HCT116 (cell line): Measurements from ENCODE around the gene SNPH. TPM values are rescaled to one million over a fixed set of nuclear protein-coding genes. Genes with fewer than 3 reads are reported as not detected.

Source experiments
- ATAC-seq: fragments of 200-7000 bp; cut with Tn5 transposase; 2 replicates; pipeline ENCODE4 v1.9.1; 2020; ENCODE audit warnings: mild to moderate bottlenecking, moderate library complexity
- BruUV-seq: library from RNA; stranded (reverse); fragments of 400-500 nt; replicated peaks from 2 replicates; lab custom pipeline; 2021; lab: Mats Ljungman, UMichigan
- CTCF ChIA-PET: fragments of 300-600 bp; sonication (Branson Sonifier 250); formaldehyde crosslinking; loops from one replicate; lab custom pipeline; 2021; ENCODE audit warnings: antibody characterized with exemption; lab: Charles Lee
- POLR2A ChIA-PET: fragments of 300-600, 350-600 bp; sonication (Branson Sonifier 250); formaldehyde crosslinking; loops from one replicate; lab custom pipeline; 2021; ENCODE audit warnings: antibody characterized with exemption; lab: Charles Lee
- RAD21 ChIA-PET, 2 experiments: fragments of 300-600 bp; sonication (Branson Sonifier 250); formaldehyde crosslinking; loops; one replicate each; lab custom pipeline; 2023; ENCODE audit warnings: low total read pairs in 2 of 2; ENCODE audit not compliant: uncharacterized antibody in 2 of 2, unreplicated experiment in 2 of 2, low non-redundant PET in 1 of 2; lab: Charles Lee
- DNase-seq: peaks from one replicate; pipeline ENCODE4 v3.0.0-alpha.2; 2010; ENCODE audit warnings: low read depth, low spot score
- H2AFZ ChIP-seq: fragments of 200-600 bp; shearing (Covaris generic), sonication (generic); 2 replicates; pipeline ENCODE4 v1.6.1; 2017; ENCODE audit warnings: low read depth, mixed run types, mixed read lengths, antibody characterized with exemption, low read length; ENCODE audit not compliant: poor library complexity, severe bottlenecking
- H3K27ac ChIP-seq: 2 replicates; pipeline ENCODE4 v1.5.1; 2012; ENCODE audit warnings: low read depth, low read length
- H3K27me3 ChIP-seq: fragments of 200-600 bp; sonication (generic); 2 replicates; pipeline ENCODE4 v1.6.1; 2016; ENCODE audit warnings: mixed run types, low read length, mixed read lengths; ENCODE audit not compliant: insufficient read depth
- H3K36me3 ChIP-seq, 2 experiments: fragments of 200-500 bp in 1 of 2; fragments of 200-600 bp in 1 of 2; sonication (Bioruptor generic) in 1 of 2; sonication (generic) in 1 of 2; 2 replicates each; pipeline versions ENCODE4 v1.5.1 to v1.6.1; 2014 to 2016; ENCODE audit warnings: low read length in 2 of 2, inconsistent platforms in 1 of 2, mixed read lengths in 1 of 2, mixed run types in 1 of 2; ENCODE audit not compliant: insufficient read depth in 2 of 2, control insufficient read depth in 1 of 2
- H3K4me1 ChIP-seq, 2 experiments: fragments of 200-600 bp in 1 of 2; sonication (generic) in 1 of 2; 2 replicates each; pipeline versions ENCODE4 v1.5.1 to v1.6.1; 2012 to 2017; ENCODE audit warnings: low read length in 2 of 2, inconsistent platforms in 1 of 2, mild to moderate bottlenecking in 1 of 2, mixed read lengths in 1 of 2, mixed run types in 1 of 2, moderate library complexity in 1 of 2; ENCODE audit not compliant: insufficient read depth in 2 of 2, control insufficient read depth in 1 of 2
- H3K4me2 ChIP-seq: fragments of 200-600 bp; sonication (generic); 2 replicates; pipeline ENCODE4 v1.6.1; 2017; ENCODE audit warnings: mixed run types, low read length, mixed read lengths
- H3K4me3 ChIP-seq, 2 experiments: fragments of 200-600 bp in 1 of 2; sonication (generic) in 1 of 2; replicated peaks in 1 of 2; 2 replicates each; pipeline ENCODE4 v1.5.1; 2011 to 2016; ENCODE audit warnings: low read length in 2 of 2, control low read depth in 1 of 2, low read depth in 1 of 2, mild to moderate bottlenecking in 1 of 2, mixed read lengths in 1 of 2, mixed run types in 1 of 2
- H3K79me2 ChIP-seq: fragments of 200-600 bp; sonication (generic); 2 replicates; pipeline ENCODE4 v1.6.1; 2017; ENCODE audit warnings: mild to moderate bottlenecking, mixed run types, low read length, moderate library complexity, mixed read lengths; ENCODE audit not compliant: insufficient read depth
- H3K9ac ChIP-seq: fragments of 200-600 bp; sonication (generic); 2 replicates; pipeline ENCODE4 v1.6.1; 2016; ENCODE audit warnings: low read length, mixed read lengths
- H3K9me2 ChIP-seq: fragments of 200-600 bp; sonication (generic), shearing (Covaris generic); 2 replicates; pipeline ENCODE4 v1.6.1; 2017; ENCODE audit warnings: mixed run types, mild to moderate bottlenecking, moderate library complexity; ENCODE audit not compliant: insufficient read depth
- H3K9me3 ChIP-seq, 2 experiments: fragments of 200-500 bp in 1 of 2; fragments of 200-600 bp in 1 of 2; sonication (Bioruptor generic) in 1 of 2; sonication (generic) in 1 of 2; 2 replicates each; pipeline ENCODE4 v1.6.1; 2014 to 2017; ENCODE audit warnings: low read length in 2 of 2, mixed read lengths in 2 of 2, inconsistent platforms in 1 of 2, low read depth in 1 of 2, mild to moderate bottlenecking in 1 of 2, mixed run types in 1 of 2, moderate library complexity in 1 of 2; ENCODE audit not compliant: control insufficient read depth in 1 of 2, insufficient read depth in 1 of 2
- H4K20me1 ChIP-seq: fragments of 200-600 bp; sonication (generic), shearing (Covaris generic); 2 replicates; pipeline ENCODE4 v1.6.1; 2017; ENCODE audit warnings: mixed run types, mild to moderate bottlenecking, moderate library complexity; ENCODE audit not compliant: insufficient read depth
- CBX3 ChIP-seq: IDR thresholded peaks from 2 replicates; pipeline ENCODE4 v1.6.1; 2012; ENCODE audit warnings: low read depth
- CEBPB ChIP-seq: IDR thresholded peaks from 2 replicates; pipeline ENCODE4 v1.6.1; 2012; ENCODE audit warnings: low read depth
- EZH2 ChIP-seq: fragments of 200-600 bp; sonication (generic); IDR thresholded peaks from 2 replicates; pipeline ENCODE4 v1.6.1; 2017; ENCODE audit warnings: antibody characterized with exemption, mixed run types
- EZH2phosphoT487 ChIP-seq: fragments of 200-600 bp; IDR thresholded peaks from 2 replicates; pipeline ENCODE4 v1.6.1; 2018; ENCODE audit warnings: antibody characterized with exemption, borderline replicate concordance
- JUND ChIP-seq: IDR thresholded peaks from 2 replicates; pipeline ENCODE4 v1.6.1; 2012
- POLR2A ChIP-seq: IDR thresholded peaks from 2 replicates; pipeline ENCODE4 v1.7.0; 2011; ENCODE audit warnings: borderline replicate concordance; ENCODE audit not compliant: insufficient read depth, insufficient read length; ENCODE audit errors: extremely low read depth
- POLR2AphosphoS5 ChIP-seq: IDR thresholded peaks from 2 replicates; pipeline ENCODE4 v1.6.1; 2011; ENCODE audit warnings: mild to moderate bottlenecking, low read depth, low read length, moderate library complexity
- RAD21 ChIP-seq: IDR thresholded peaks from 2 replicates; pipeline ENCODE4 v1.6.1; 2012; ENCODE audit warnings: low read depth, mild to moderate bottlenecking
- SP1 ChIP-seq: IDR thresholded peaks from 2 replicates; pipeline ENCODE4 v1.6.1; 2012; ENCODE audit warnings: low read depth
- SRF ChIP-seq: IDR thresholded peaks from 2 replicates; pipeline ENCODE4 v1.6.1; 2012; ENCODE audit warnings: low read depth
- TCF7L2 ChIP-seq: IDR thresholded peaks from 2 replicates; pipeline ENCODE4 v1.7.0; 2011; ENCODE audit warnings: borderline replicate concordance, inconsistent platforms; ENCODE audit not compliant: insufficient read depth, insufficient read length; ENCODE audit errors: extremely low read depth
- ZBTB33 ChIP-seq: IDR thresholded peaks from 2 replicates; pipeline ENCODE4 v1.6.1; 2011; ENCODE audit warnings: mild to moderate bottlenecking, low read length, moderate library complexity; ENCODE audit not compliant: insufficient replicate concordance; ENCODE audit errors: extremely low read depth
- intact Hi-C: fragments of 100-400 bp; cut with micrococcal nuclease; formaldehyde crosslinking; loops from 2 replicates; pipeline ENCODE4 v1.10.0; 2022
- total RNA-seq: library from RNA; stranded (reverse); gene quantifications from one replicate; pipeline ENCODE4 v1.2.1, GENCODE V29; 2021; ENCODE audit not compliant: unreplicated experiment
- TF ChIP-seq, protein P1 (sequence below): IDR thresholded peaks from 2 replicates; pipeline ENCODE4 v1.6.1; 2012; ENCODE audit warnings: low read depth
- TF ChIP-seq, protein P2 (sequence below): IDR thresholded peaks from 2 replicates; pipeline ENCODE4 v1.6.1; 2012
- TF ChIP-seq, protein P3 (sequence below), 3 experiments: fragments of 200-600 bp in 1 of 3; sonication (generic) in 1 of 3; IDR thresholded peaks in 2 of 3; conservative IDR thresholded peaks in 1 of 3; 2 replicates each; pipeline ENCODE4 v1.5.1; 2012 to 2017; ENCODE audit warnings: low read depth in 2 of 3, low read length in 2 of 3, antibody characterized with exemption in 1 of 3, borderline replicate concordance in 1 of 3, control low read depth in 1 of 3, mild to moderate bottlenecking in 1 of 3, mixed read lengths in 1 of 3, mixed run types in 1 of 3, moderate library complexity in 1 of 3; ENCODE audit not compliant: insufficient read depth in 1 of 3

The SNPH gene
- total RNA-seq, 1 experiment from 2014 or later = 3.2 TPM

- Histone ChIP-seq H2AFZ (peak overlapping the region; percentile 52), H3K4me2 (peak overlapping the region; percentile 94), H4K20me1 (no peaks in the 10 kb centered on the region), H3K9ac (no peak overlapping the region; the same call in 1 of the 2 replicates), H3K27me3 (no peaks in the 10 kb centered on the region), H3K4me1 (peaks cover 25 to 45% of the 10 kb centered on the region in 2 experiments), H3K36me3 (no peaks in the 10 kb centered on the region), H3K27ac (no peak overlapping the region), H3K9me2 (no peaks in the 10 kb centered on the region), H3K9me3 (no peaks in the 10 kb centered on the region), H3K79me2 (peaks cover 38% of the 10 kb centered on the region), H3K4me3 (peak overlapping the region in 1 of 2 experiments; percentile 93; a peak in 2 of 4 replicates)
- BruUV-seq = no TSS peak
- ChIA-PET POLR2A (no interaction called here), CTCF (no interaction called here), RAD21 (interaction anchor here in 1 of 2 experiments (0.7 kb wide), 1 partner anchor 10 kb away, joined by 6 read pairs; no protein-coding TSS in a partner anchor)
- DNase-seq = no peak
- ATAC-seq = no peak
- TF ChIP-seq, protein P1, sequence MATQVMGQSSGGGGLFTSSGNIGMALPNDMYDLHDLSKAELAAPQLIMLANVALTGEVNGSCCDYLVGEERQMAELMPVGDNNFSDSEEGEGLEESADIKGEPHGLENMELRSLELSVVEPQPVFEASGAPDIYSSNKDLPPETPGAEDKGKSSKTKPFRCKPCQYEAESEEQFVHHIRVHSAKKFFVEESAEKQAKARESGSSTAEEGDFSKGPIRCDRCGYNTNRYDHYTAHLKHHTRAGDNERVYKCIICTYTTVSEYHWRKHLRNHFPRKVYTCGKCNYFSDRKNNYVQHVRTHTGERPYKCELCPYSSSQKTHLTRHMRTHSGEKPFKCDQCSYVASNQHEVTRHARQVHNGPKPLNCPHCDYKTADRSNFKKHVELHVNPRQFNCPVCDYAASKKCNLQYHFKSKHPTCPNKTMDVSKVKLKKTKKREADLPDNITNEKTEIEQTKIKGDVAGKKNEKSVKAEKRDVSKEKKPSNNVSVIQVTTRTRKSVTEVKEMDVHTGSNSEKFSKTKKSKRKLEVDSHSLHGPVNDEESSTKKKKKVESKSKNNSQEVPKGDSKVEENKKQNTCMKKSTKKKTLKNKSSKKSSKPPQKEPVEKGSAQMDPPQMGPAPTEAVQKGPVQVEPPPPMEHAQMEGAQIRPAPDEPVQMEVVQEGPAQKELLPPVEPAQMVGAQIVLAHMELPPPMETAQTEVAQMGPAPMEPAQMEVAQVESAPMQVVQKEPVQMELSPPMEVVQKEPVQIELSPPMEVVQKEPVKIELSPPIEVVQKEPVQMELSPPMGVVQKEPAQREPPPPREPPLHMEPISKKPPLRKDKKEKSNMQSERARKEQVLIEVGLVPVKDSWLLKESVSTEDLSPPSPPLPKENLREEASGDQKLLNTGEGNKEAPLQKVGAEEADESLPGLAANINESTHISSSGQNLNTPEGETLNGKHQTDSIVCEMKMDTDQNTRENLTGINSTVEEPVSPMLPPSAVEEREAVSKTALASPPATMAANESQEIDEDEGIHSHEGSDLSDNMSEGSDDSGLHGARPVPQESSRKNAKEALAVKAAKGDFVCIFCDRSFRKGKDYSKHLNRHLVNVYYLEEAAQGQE = no peak
- TF ChIP-seq, protein P2, sequence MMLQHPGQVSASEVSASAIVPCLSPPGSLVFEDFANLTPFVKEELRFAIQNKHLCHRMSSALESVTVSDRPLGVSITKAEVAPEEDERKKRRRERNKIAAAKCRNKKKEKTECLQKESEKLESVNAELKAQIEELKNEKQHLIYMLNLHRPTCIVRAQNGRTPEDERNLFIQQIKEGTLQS = no peak
- TF ChIP-seq JUND = no peak
- no peak for TF ChIP-seq POLR2AphosphoS5
- TF ChIP-seq SP1 = no peak
- TF ChIP-seq ZBTB33 = no peak
- TF ChIP-seq, protein P3, sequence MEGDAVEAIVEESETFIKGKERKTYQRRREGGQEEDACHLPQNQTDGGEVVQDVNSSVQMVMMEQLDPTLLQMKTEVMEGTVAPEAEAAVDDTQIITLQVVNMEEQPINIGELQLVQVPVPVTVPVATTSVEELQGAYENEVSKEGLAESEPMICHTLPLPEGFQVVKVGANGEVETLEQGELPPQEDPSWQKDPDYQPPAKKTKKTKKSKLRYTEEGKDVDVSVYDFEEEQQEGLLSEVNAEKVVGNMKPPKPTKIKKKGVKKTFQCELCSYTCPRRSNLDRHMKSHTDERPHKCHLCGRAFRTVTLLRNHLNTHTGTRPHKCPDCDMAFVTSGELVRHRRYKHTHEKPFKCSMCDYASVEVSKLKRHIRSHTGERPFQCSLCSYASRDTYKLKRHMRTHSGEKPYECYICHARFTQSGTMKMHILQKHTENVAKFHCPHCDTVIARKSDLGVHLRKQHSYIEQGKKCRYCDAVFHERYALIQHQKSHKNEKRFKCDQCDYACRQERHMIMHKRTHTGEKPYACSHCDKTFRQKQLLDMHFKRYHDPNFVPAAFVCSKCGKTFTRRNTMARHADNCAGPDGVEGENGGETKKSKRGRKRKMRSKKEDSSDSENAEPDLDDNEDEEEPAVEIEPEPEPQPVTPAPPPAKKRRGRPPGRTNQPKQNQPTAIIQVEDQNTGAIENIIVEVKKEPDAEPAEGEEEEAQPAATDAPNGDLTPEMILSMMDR (IDR thresholded peaks at IDR 0.05 in 2 of 3, conservative IDR thresholded peaks at IDR 0.05 in 1 of 3; ENCODE audit: borderline replicate concordance in 1 of 3, insufficient read depth in 1 of 3, low read depth in 2 of 3, low read length in 2 of 3) = no peak
- no peak for TF ChIP-seq TCF7L2
- no peak for TF ChIP-seq CEBPB
- TF ChIP-seq RAD21 = no peak
- no peak for TF ChIP-seq POLR2A
- TF ChIP-seq EZH2 = no peak
- TF ChIP-seq CBX3 = no peak
- TF ChIP-seq SRF = no peak
- TF ChIP-seq EZH2phosphoT487 = no peak
- intact Hi-C loops = no loop called here
Measured at GRCh38 chr20:1323830-1324597, 57.9 kb downstream of the SNPH start.
